Measurements from ENCODE around the gene SGCD. TPM values are rescaled to one million over a fixed set of nuclear protein-coding genes. Genes with fewer than 3 reads are reported as not detected.

Gene SGCD
- polyA plus RNA-seq, 1 experiment = 17.0 TPM

DNA sequence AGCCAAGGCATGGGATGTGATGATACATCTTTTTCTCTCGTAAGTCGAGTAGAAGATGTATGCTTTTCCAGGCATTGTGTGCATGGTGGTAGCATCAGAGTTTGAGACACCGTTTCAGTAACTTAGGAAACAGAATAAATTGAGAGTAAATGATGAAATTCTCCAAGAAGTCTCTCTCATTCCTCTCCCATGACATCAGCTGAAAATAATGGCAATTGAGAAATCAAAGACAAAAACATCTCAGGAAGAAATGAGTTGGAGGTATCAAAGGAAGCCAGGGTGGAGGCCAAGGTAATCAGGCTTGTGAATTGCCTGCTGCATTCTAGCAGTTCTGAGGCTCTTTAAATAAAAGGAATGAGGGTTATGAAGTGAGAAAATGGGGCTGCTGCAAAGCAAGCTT, 53.9 kb downstream of the SGCD start:
- TF ChIP-seq, protein P1, sequence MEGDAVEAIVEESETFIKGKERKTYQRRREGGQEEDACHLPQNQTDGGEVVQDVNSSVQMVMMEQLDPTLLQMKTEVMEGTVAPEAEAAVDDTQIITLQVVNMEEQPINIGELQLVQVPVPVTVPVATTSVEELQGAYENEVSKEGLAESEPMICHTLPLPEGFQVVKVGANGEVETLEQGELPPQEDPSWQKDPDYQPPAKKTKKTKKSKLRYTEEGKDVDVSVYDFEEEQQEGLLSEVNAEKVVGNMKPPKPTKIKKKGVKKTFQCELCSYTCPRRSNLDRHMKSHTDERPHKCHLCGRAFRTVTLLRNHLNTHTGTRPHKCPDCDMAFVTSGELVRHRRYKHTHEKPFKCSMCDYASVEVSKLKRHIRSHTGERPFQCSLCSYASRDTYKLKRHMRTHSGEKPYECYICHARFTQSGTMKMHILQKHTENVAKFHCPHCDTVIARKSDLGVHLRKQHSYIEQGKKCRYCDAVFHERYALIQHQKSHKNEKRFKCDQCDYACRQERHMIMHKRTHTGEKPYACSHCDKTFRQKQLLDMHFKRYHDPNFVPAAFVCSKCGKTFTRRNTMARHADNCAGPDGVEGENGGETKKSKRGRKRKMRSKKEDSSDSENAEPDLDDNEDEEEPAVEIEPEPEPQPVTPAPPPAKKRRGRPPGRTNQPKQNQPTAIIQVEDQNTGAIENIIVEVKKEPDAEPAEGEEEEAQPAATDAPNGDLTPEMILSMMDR (IDR thresholded peaks at IDR 0.05; ENCODE audit: insufficient read depth, low read depth, low read length) = no peak
- Histone ChIP-seq H3K4me3 (ENCODE audit: low read depth, low read length) (no peak overlapping the region), H3K36me3 (ENCODE audit: control insufficient read depth, insufficient read depth, low read length) (no peaks in the 10 kb centered on the region), H3K27me3 (ENCODE audit: control insufficient read depth, insufficient read depth, low read length) (no peaks in the 10 kb centered on the region)
- peak; percentile 71 for DNase-seq (ENCODE audit: low read depth)
- POLR2A ChIA-PET = no interaction called here
- CTCF ChIA-PET = interaction anchor here (1.0 to 1.9 kb wide), 2 partner anchors 9 to 30 kb away, joined by 3 to 4 read pairs; no protein-coding TSS in a partner anchor

DNA sequence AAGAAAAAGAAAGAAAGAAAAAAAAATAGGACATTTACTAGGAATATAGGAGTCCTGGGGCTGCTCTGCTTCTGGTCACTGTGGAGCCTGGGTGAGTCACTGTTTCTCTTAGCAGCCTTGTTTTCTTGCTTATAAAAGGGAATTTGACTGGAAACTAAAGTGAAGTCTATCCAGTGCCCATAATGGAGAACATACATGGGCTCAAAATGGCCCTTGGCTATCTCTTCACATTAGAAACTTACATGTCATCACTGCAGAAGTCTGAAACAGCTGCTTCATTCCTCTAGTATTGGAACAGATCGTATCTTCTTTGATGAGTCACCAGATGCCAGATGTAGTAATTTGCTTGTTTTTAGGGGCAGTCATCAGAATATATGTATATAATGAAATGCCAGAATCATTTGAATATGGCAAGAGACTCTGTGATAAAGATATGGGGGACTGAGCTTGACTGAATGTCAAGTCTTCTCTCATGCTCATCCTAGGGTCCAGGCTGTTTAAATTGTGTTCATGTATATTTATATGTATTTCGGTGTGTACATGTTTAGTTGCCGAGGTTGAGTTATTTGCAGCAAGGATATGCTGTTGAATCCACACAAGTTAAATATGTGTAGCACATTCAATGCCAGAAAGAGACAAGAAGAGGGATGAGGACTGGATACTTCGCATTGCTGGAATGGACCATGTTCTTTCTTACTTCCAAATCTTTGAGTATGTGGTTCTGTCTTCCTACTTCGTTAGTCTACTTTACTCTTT, 56.7 kb downstream of the SGCD start:
- ChIA-PET CTCF (interaction anchor here (1.1 kb wide), 1 partner anchor 262 kb away, joined by 3 read pairs; no protein-coding TSS in a partner anchor), POLR2A (no interaction called here)
- no peaks in the 10 kb centered on the region for H3K27me3 ChIP-seq (ENCODE audit: control insufficient read depth, insufficient read depth, low read length)
- no peak overlapping the region for H3K4me3 ChIP-seq (ENCODE audit: low read depth, low read length)
- H3K36me3 ChIP-seq (ENCODE audit: control insufficient read depth, insufficient read depth, low read length) = no peaks in the 10 kb centered on the region
- peak; percentile 66 for DNase-seq (ENCODE audit: low read depth)
- TF ChIP-seq, protein P1 (IDR thresholded peaks at IDR 0.05; ENCODE audit: insufficient read depth, low read depth, low read length) = no peak

DNA sequence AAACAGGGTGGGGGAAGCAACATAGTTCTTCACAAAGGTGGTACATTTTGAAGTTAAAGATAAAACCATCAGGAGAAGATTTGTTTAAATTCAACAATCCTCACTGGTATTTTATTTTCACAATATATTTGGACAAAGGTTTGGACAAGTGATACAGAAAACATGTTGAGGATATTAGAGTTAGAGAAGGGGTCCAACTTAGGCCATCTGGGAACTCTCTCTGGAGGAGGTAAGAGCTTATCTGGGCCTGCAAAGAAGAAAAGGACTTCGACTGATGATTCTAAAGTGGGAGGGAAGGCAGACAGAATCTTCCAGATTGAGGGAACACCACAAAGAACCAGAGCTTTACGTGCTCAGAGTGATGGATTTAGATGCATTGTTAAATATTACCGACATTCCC, 58.5 kb downstream of the SGCD start:
- no peak overlapping the region for H3K4me3 ChIP-seq (ENCODE audit: low read depth, low read length)
- H3K27me3 ChIP-seq (ENCODE audit: control insufficient read depth, insufficient read depth, low read length) = no peaks in the 10 kb centered on the region
- H3K36me3 ChIP-seq (ENCODE audit: control insufficient read depth, insufficient read depth, low read length) = no peaks in the 10 kb centered on the region
- ChIA-PET CTCF (interaction anchor here (1.0 kb wide), 1 partner anchor 442 kb away, joined by 3 read pairs; no protein-coding TSS in a partner anchor), POLR2A (no interaction called here)
- DNase-seq (ENCODE audit: low read depth) = no peak
- TF ChIP-seq, protein P1 (IDR thresholded peaks at IDR 0.05; ENCODE audit: insufficient read depth, low read depth, low read length) = no peak

DNA sequence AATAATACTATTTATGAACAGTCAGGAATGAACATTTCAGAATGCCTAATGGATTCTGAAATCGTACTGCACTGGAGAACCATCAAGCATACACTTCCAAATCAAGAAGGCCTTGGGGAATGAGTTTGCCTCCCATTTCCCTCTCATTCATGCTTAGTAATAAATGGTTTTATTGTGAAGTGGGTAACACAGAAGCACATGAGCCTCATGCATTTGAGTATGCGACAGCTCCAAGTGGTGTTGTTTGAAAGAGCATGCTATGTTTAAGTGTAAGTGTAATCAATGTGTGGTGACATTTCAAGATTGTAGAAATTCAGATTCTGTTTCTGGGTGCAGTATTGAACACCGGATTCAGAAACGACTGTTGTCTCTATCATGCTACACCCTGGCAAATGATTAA, 60.0 kb downstream of the SGCD start:
- H3K27me3 ChIP-seq (ENCODE audit: control insufficient read depth, insufficient read depth, low read length) = no peaks in the 10 kb centered on the region
- ChIA-PET POLR2A (no interaction called here), CTCF (no interaction called here)
- TF ChIP-seq, protein P1 (IDR thresholded peaks at IDR 0.05; ENCODE audit: insufficient read depth, low read depth, low read length) = no peak
- no peak overlapping the region for H3K4me3 ChIP-seq (ENCODE audit: low read depth, low read length)
- no peaks in the 10 kb centered on the region for H3K36me3 ChIP-seq (ENCODE audit: control insufficient read depth, insufficient read depth, low read length)
- no peak for DNase-seq (ENCODE audit: low read depth)

DNA sequence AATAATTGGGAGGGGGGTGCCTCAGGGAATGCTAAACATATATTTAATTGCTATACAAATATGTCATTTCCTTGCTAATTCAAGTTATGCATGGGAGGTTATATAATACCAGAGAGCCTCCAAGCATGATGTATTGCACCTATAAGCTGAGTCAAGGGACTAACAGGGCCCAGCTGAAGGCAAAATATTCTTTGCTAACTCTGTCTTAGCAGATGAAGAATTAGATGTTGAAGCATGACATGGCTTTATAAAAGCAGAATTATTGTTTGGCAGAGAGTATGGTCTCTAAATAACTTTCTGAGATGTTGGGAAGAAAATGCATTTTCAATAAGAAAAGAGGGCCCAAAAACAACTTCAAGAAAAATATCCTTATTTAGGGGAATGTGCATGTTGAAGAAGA, 60.4 kb downstream of the SGCD start:
- H3K4me3 ChIP-seq (ENCODE audit: low read depth, low read length) = no peak overlapping the region
- no peaks in the 10 kb centered on the region for H3K27me3 ChIP-seq (ENCODE audit: control insufficient read depth, insufficient read depth, low read length)
- POLR2A ChIA-PET = interaction anchor here (0.6 kb wide), 1 partner anchor 35 kb away, joined by 3 read pairs; no protein-coding TSS in a partner anchor
- CTCF ChIA-PET = no interaction called here
- no peak for DNase-seq (ENCODE audit: low read depth)
- TF ChIP-seq, protein P1 (IDR thresholded peaks at IDR 0.05; ENCODE audit: insufficient read depth, low read depth, low read length) = no peak
- H3K36me3 ChIP-seq (ENCODE audit: control insufficient read depth, insufficient read depth, low read length) = no peaks in the 10 kb centered on the region

Measured in BJ (cell line).